Measurements from ENCODE around the gene LRRC73.
"Not testable (repeated sequence)": the region's sequence is repeated elsewhere in the genome, so short reads cannot be mapped to it uniquely, and the experiment has no call there.

The LRRC73 gene

GRCh38 chr6:43503443-43503842 is 6.7 kb downstream of the LRRC73 start:
- Histone ChIP-seq H3K36me3 (replicated peaks) (peaks cover 40% of the 10 kb centered on the region), H3K27me3 (replicated peaks) (no peaks in the 10 kb centered on the region), H3K27ac (no peak overlapping the region), H3K4me3 (ENCODE audit: low read depth, low read length) (no peak overlapping the region)
- in situ Hi-C loops (cut with HindIII; ENCODE audit: low pct_ligation_motif_present, low sequenced_read_pairs), result no loop called here
- no peak for DNase-seq
- TF ChIP-seq, protein P1, sequence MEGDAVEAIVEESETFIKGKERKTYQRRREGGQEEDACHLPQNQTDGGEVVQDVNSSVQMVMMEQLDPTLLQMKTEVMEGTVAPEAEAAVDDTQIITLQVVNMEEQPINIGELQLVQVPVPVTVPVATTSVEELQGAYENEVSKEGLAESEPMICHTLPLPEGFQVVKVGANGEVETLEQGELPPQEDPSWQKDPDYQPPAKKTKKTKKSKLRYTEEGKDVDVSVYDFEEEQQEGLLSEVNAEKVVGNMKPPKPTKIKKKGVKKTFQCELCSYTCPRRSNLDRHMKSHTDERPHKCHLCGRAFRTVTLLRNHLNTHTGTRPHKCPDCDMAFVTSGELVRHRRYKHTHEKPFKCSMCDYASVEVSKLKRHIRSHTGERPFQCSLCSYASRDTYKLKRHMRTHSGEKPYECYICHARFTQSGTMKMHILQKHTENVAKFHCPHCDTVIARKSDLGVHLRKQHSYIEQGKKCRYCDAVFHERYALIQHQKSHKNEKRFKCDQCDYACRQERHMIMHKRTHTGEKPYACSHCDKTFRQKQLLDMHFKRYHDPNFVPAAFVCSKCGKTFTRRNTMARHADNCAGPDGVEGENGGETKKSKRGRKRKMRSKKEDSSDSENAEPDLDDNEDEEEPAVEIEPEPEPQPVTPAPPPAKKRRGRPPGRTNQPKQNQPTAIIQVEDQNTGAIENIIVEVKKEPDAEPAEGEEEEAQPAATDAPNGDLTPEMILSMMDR (IDR thresholded peaks at IDR 0.05; ENCODE audit: low read depth, low read length, missing control alignments), result no peak

DNA sequence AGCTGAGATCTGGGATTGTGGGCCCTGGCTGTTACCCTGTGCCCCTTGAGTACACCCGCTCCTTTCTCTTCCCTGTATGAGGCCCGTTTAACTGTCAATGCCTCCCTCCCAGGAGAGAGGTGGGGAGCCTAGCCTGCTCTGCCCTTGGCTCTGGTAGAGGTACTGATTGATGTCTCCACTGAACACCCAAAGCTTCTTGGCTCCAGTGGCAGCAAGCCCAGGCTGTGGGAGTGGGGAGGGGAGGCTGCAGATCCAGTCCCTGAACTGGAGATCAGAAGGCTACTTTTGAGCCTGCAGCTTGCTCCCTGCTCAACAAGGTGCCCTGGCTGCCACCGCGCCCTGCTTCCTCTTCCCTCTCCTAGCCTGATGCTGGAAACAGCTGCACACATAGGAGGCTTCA is 7.5 kb downstream of the LRRC73 start:
- TF ChIP-seq, protein P1 (IDR thresholded peaks at IDR 0.05; ENCODE audit: low read depth, low read length, missing control alignments), result no peak
- DNase-seq, result no peak
- H3K36me3 ChIP-seq (replicated peaks), result peaks cover 45% of the 10 kb centered on the region
- no peak overlapping the region for H3K27ac ChIP-seq
- in situ Hi-C loops (cut with HindIII; ENCODE audit: low pct_ligation_motif_present, low sequenced_read_pairs), result no loop called here
- H3K27me3 ChIP-seq (replicated peaks), result no peaks in the 10 kb centered on the region
- H3K4me3 ChIP-seq (ENCODE audit: low read depth, low read length), result no peak overlapping the region

DNA sequence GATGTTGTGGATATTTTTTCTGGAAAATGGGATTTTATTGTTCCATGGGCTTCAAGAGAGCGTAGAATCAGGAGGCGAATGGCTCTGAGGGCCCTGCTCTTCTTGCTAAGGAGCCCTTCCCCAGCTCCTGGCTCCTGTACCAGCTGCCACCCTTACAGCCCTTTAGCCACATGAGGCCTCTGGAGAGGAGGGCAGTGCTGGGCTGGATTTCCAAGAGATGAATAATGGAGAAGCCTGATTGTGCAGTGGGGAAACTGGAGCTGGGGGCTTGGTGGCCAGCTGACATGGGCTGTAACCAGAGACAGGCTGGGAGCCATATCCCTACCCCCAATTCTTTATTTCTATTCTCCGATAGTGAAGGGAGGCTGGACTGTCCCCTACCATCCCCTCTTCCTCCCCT is 9.2 kb downstream of the LRRC73 start:
- Histone ChIP-seq H3K27ac (no peak overlapping the region), H3K36me3 (replicated peaks) (peaks cover 45% of the 10 kb centered on the region), H3K27me3 (replicated peaks) (no peaks in the 10 kb centered on the region), H3K4me3 (ENCODE audit: low read depth, low read length) (no peak overlapping the region)
- DNase-seq, result no peak
- TF ChIP-seq, protein P1 (IDR thresholded peaks at IDR 0.05; ENCODE audit: low read depth, low read length, missing control alignments), result no peak
- in situ Hi-C loops (cut with HindIII; ENCODE audit: low pct_ligation_motif_present, low sequenced_read_pairs), result no loop called here

GRCh38 chr6:43499028-43499815 is 10.9 kb downstream of the LRRC73 start:
- H3K27me3 ChIP-seq (replicated peaks), result no peaks in the 10 kb centered on the region
- TF ChIP-seq, protein P1 (IDR thresholded peaks at IDR 0.05; ENCODE audit: low read depth, low read length, missing control alignments), result no peak
- in situ Hi-C loops (cut with HindIII; ENCODE audit: low pct_ligation_motif_present, low sequenced_read_pairs), result no loop called here
- DNase-seq, result no peak
- H3K4me3 ChIP-seq (ENCODE audit: low read depth, low read length), result no peak overlapping the region
- H3K36me3 ChIP-seq (replicated peaks), result peaks cover 41% of the 10 kb centered on the region
- H3K27ac ChIP-seq, result no peak overlapping the region

GRCh38 chr6:43498291-43498690 is 11.9 kb downstream of the LRRC73 start:
- H3K27ac ChIP-seq, result not testable (repeated sequence)
- peaks cover 37% of the 10 kb centered on the region for H3K36me3 ChIP-seq (replicated peaks)

GRCh38 chr6:43497689-43498088 is 12.5 kb downstream of the LRRC73 start:
- H3K36me3 ChIP-seq (replicated peaks), result peaks cover 32% of the 10 kb centered on the region
- no peak for DNase-seq

More at GRCh38 chr6:43498291-43498690, 11.9 kb downstream of the LRRC73 start:
- DNase-seq; H3K4me3 ChIP-seq (ENCODE audit: low read depth, low read length); in situ Hi-C loops (cut with HindIII; ENCODE audit: low pct_ligation_motif_present, low sequenced_read_pairs); H3K27me3 ChIP-seq (replicated peaks): not testable (repeated sequence)

More at GRCh38 chr6:43497689-43498088, 12.5 kb downstream of the LRRC73 start:
- TF ChIP-seq, protein P1 (IDR thresholded peaks at IDR 0.05; ENCODE audit: low read depth, low read length, missing control alignments), result no peak
- Histone ChIP-seq H3K27ac (no peak overlapping the region), H3K27me3 (replicated peaks) (no peaks in the 10 kb centered on the region), H3K4me3 (ENCODE audit: low read depth, low read length) (no peak overlapping the region)
- in situ Hi-C loops (cut with HindIII; ENCODE audit: low pct_ligation_motif_present, low sequenced_read_pairs), result no loop called here

Data from brain microvascular endothelial cell (primary cell).